HG02870 (cell line): ENCODE data around the gene CORO2A.

ENCODE experiments used
- ATAC-seq: cut with Tn5 transposase; IDR thresholded peaks from one replicate; pipeline ENCODE4 v1.9.1; 2021; ENCODE audit warnings: mild to moderate bottlenecking, moderate library complexity; ENCODE audit not compliant: unreplicated experiment

CORO2A gene

DNA sequence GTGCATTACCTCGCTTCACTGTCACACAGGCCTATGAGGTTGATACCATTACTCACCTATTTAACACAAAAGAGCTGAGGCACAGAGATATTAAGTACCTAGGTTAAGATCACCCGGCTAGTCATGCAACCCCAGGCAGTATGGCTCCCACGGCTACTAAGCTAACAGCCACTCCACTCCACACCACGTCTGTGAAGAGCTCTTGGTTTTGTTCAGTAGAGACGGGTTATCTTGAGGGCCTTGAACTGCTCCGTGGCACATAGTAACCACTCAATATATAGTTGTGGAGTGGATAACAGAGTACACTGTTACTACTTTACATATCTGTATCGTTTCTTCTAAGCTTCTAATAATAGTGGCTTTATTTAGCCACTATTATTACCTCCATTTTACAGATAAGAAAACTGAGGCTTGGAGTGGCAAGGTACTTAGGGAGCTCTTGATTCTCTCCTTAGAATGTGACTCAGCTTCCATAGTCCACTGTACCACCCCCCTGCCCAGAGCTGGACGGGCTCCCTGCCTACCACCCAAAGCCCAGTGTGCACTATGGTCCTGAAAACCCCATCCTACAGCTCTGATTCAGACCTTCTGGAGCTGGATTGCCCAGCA lies 1.0 kb upstream of the CORO2A start:
- no peak for ATAC-seq

DNA sequence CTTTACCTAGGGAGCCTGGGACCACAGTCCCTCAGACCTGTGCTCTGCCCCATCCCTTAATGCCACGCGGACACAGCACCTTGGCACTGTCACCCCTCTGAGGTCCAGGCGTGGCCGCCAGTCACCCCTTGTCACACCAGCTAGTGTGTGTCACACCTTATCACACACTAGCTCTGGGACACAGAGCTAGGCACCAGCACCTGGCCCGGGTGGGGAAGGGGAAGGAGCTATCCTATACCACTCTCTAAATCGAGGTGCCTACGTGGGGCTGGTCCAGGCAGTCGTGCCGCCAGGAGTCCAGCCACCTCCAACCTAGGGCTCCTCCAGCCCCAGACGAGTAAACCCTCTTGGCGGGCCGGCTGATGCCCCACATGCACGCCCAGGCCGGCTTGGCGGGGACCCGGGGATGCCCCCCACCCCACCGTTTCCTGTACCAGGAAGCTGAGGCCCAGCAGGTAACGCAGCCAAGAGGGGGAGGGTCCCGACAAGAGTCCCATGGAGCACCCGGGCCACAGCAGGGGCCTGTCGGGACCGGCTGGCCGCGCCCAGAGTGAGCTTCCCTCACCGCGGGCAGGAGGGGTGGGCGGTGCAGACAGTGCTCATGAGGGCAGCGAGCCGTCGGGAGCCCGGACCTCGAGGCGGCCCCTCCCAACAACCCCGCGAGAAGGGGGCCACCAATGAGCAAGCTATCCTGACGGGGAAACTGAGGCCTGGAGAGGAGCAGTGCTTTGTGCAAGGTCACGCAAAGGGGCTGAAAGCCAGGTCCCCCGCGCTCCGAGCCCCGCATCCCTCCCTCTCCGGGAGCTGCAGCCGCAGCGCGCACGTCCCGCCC lies 550 bp downstream of the CORO2A start:
- ATAC-seq: no peak

GRCh38 chr9:98191181-98191608 lies 1.2 kb downstream of the CORO2A start:
- no peak for ATAC-seq

GRCh38 chr9:98190757-98191105 lies 1.7 kb downstream of the CORO2A start:
- no peak for ATAC-seq

- ATAC-seq: no peak
Measured at GRCh38 chr9:98189412-98189811, 3.0 kb downstream of the CORO2A start.

DNA sequence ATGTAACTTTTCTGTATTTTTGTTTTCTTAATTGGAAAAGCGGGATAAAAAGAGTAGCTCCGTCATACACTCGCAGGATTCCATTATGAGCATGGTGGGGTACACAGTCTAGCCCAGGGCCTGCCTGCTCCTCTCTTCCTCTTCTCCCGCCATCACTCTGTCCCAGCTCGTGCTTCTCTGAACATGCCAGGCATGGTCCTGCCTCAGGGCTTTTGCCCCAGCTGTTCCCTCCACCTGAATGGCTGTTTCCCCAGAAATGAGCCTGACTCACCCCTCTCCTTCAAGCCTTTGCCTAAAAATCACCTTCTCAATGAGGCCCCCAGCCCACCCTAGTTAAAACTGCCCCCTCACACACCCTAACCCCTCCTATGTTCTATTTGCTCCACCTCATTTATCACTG lies 4.5 kb downstream of the CORO2A start:
- ATAC-seq: no peak

DNA sequence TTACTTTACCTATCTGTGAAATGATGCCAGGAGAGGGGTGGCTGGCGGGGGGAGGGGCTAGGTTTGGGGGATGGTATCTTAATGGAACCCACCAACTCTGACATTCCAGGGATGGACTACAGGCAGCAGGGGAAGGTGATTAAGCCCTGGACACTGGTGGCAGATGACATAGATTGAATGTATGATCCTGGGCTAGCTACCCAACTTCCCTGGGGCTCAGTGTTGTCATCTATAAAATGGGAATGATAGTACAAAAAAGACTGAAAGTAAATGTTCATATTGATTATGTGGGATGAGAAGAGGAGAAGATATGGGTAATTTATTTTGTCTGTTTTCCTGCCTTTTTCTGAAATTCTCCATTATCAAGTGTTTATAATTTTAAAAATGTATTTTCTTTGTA lies 6.2 kb downstream of the CORO2A start:
- no peak for ATAC-seq

DNA sequence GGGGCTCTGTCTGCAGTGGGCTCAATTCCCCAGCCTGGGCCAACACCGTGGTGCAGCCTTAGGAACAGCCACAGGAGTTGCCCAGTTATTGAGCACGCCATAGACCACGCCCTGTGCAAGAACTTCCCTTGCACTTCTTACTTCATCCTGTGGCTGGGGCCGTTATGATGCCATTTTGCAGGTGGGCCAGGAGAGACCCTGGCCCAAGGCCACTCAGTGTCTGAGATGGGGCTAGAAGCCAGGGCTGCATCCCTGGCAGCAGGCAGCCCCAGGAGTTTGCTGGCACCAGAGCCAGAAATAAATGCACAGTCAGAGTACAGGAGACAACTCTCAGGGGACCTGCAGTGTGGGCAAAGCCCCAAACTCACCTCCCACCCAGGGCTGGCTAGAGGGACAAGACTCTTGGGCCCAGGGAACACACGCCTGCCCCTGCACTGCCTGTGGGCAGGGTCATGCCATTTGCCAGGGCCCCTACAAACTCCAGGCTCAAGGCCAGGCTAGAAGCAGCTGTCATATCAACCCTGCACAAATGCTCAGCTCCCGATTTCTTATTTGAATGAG lies 6.7 kb downstream of the CORO2A start:
- no peak for ATAC-seq

DNA sequence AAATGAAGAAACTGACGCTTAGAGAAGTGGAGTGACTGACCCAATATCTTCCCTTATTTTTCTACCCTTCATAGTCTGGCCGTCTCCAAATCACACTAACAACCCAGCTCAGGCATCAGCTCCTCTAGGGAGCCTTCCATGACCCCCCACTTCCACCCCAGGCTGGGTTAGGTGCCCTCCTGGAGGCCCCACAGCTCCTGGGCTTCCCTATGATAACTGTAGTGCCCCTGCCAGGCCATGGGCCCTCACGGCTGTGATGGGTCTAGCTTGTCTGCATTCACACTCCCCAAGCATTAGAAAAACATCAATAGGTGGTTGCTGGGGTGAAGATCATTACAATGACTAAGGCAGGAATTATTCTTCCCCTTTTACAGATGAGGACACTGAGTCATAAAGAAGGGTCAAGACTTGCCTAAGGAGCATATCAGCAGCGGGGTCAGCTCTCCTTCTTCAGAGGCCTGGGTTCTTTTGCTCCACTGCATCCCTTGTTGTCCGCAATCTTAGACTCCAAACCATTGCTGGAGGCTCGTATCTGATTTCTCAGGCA lies 7.3 kb downstream of the CORO2A start:
- ATAC-seq: no peak

- no peak for ATAC-seq
Measured at GRCh38 chr9:98184326-98184725, 8.1 kb downstream of the CORO2A start.

DNA sequence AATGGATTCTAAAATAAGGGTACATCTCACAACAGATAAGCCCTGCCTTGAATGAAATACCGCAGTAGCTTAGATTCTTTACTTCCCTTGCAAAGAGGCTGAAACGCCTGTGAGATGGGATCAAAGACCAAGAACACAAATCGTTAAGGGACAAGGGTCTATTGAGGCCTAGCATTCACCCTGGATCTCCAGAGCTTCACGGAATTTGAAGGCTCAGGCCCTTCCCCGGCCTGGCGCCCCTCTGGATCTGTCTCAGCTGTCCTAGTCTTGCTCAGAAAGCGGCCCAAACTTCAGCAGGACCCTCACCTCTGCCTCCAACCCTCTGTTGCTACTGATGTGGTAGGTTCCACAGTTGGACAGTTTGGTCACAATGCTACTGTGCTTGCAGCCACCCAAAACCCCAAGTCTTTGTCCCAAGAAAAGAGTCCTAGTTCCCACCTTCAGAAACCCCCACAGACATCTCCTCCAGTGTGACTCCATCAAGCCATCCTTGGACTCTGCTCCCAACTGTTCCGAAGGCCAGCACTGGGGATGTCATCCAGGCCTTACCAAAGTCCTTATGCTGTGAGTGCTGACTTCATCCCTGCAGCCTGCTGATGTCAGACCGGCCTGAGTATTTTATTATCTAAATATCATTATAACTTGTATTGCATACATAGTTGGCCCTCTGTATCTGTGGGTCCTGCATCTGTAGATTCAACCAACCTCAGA lies 9.4 kb downstream of the CORO2A start:
- no peak for ATAC-seq

GRCh38 chr9:98182069-98182820 lies 10.2 kb downstream of the CORO2A start:
- no peak for ATAC-seq

GRCh38 chr9:98181746-98182068 lies 10.7 kb downstream of the CORO2A start:
- no peak for ATAC-seq

GRCh38 chr9:98180996-98181395 lies 11.4 kb downstream of the CORO2A start:
- ATAC-seq: no peak

GRCh38 chr9:98178874-98179850 lies 13.3 kb downstream of the CORO2A start:
- no peak for ATAC-seq

DNA sequence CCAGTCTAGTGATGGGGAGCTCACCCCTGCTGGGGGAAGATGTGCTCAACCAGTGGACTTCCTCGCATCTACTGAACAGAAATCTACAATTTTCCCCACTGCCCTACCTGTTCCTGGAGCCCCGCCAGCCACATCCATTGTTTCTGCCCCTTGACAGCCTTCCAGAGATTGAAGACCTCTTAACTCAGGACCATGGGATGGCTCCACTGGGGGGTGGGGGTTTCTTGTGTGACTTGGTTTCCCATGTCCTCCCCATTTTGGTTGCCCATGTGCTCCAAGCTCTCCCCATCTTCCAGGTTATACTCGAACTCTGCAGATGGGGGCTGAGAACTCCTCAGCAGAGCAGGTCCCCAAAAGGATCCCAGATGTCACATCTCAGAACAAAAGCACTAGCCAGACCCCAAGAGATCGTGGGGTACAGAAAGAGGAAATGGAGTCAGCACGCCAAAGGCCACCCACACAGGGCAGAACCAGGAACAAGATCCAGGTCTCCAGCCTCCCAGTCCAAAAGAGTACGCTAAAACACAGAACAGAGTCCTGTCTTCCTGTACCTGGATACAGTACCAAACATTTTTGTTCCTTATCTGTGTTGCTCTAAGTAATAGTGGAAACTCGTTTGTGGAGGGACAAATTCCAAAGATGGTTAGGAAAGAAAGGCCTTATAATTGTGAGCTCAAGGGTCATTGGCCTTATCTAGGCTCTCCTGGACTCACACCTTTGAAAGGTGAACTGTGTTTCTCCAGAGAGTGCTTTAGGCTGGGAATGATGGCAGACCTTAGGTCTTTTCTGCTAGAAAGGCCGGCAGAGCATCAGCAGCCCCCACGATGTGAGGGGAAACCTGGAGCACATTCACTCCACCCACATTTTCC lies 15.8 kb downstream of the CORO2A start:
- no peak for ATAC-seq

DNA sequence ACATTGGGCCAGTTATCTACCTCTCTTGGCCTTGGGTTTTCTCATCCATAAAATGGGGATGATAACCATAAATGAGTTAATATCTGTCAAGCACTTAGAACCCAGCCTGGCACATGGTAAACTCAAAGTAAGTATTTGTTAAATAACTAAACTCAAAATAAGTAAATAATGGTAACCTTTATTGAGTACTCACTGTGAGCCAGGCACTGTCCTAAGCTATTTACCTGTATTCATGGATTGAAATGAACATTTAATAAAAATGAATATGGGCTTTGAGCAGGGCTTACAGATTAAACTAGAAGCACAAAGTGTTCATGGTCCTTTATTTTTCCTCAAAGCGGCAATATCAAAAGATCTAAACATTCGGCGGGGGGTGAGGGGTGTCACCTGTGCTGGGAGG lies 16.7 kb downstream of the CORO2A start:
- ATAC-seq: no peak

GRCh38 chr9:98175028-98175569 lies 17.3 kb downstream of the CORO2A start:
- ATAC-seq: no peak
